MM.1S (cell line): ENCODE measurements around the gene USP25.

Experiments used
- DNase-seq: peaks from one replicate; pipeline ENCODE4 v3.0.0-alpha.2; 2015
- H2AFZ ChIP-seq: fragments of 300-600 bp; sonication (generic); 2 replicates; pipeline ENCODE4 v1.6.0; 2016; ENCODE audit warnings: antibody characterized with exemption, low read length
- H3F3A ChIP-seq: fragments of 300-600 bp; sonication (generic); 2 replicates; pipeline ENCODE4 v1.6.1; 2016; ENCODE audit warnings: mild to moderate bottlenecking, antibody characterized with exemption, low read length, moderate library complexity, mixed read lengths; ENCODE audit not compliant: insufficient read depth
- H3K27ac ChIP-seq: fragments of 300-600 bp; sonication (generic); 2 replicates; pipeline ENCODE4 v1.5.1; 2016; ENCODE audit warnings: mild to moderate bottlenecking, low read length
- H3K27me3 ChIP-seq: fragments of 300-600 bp; sonication (generic); replicated peaks from 2 replicates; pipeline ENCODE4 v1.6.0; 2016; ENCODE audit warnings: low read length; ENCODE audit not compliant: insufficient read depth
- H3K36me3 ChIP-seq: fragments of 300-600 bp; sonication (generic); replicated peaks from 2 replicates; pipeline ENCODE4 v1.6.1; 2016; ENCODE audit warnings: mild to moderate bottlenecking, low read length, mixed read lengths; ENCODE audit not compliant: insufficient read depth
- H3K4me1 ChIP-seq: fragments of 300-600 bp; sonication (generic); 2 replicates; pipeline ENCODE4 v1.6.1; 2016; ENCODE audit warnings: low read length, mixed read lengths
- H3K4me2 ChIP-seq: fragments of 300-600 bp; sonication (generic); 2 replicates; pipeline ENCODE4 v1.6.0; 2016; ENCODE audit warnings: low read depth, low read length
- H3K4me3 ChIP-seq: fragments of 300-600 bp; sonication (generic); 2 replicates; pipeline ENCODE4 v1.5.1; 2016; ENCODE audit warnings: low read length, mixed read lengths
- H3K79me2 ChIP-seq: fragments of 300-600 bp; sonication (generic); 2 replicates; pipeline ENCODE4 v1.6.1; 2016; ENCODE audit warnings: mixed run types, low read length, mixed read lengths
- H3K9ac ChIP-seq: fragments of 300-600 bp; sonication (generic); 2 replicates; pipeline ENCODE4 v1.6.1; 2016; ENCODE audit warnings: low read length, mixed read lengths
- H3K9me2 ChIP-seq: fragments of 300-600 bp; sonication (generic); replicated peaks from 2 replicates; pipeline ENCODE4 v1.6.1; 2016; ENCODE audit warnings: mild to moderate bottlenecking, low read length, mixed read lengths; ENCODE audit not compliant: insufficient read depth
- H3K9me3 ChIP-seq: fragments of 300-600 bp; sonication (generic); replicated peaks from 2 replicates; pipeline ENCODE4 v1.6.1; 2016; ENCODE audit warnings: mild to moderate bottlenecking, low read length, mixed read lengths; ENCODE audit not compliant: insufficient read depth
- H4K20me1 ChIP-seq: fragments of 300-600 bp; sonication (generic); 2 replicates; pipeline ENCODE4 v1.6.1; 2016; ENCODE audit warnings: mild to moderate bottlenecking, low read length, moderate library complexity, mixed read lengths; ENCODE audit not compliant: insufficient read depth
- CTCF ChIP-seq: fragments of 300-600 bp; sonication (generic); IDR thresholded peaks from 2 replicates; pipeline ENCODE4 v1.5.1; 2016; ENCODE audit warnings: antibody characterized with exemption, low read length, mixed read lengths
- EZH2 ChIP-seq: fragments of 300-600 bp; sonication (generic); optimal IDR thresholded peaks from 2 replicates; pipeline ENCODE3; 2017; ENCODE audit warnings: low read depth, mild to moderate bottlenecking, antibody characterized with exemption, low read length, mixed read lengths
- EZH2phosphoT487 ChIP-seq: fragments of 300-600 bp; sonication (generic); IDR thresholded peaks from 2 replicates; pipeline ENCODE4 v1.6.1; 2018; ENCODE audit warnings: antibody characterized with exemption, low read length

The USP25 gene

GRCh38 chr21:15841856-15842564 is 112.2 kb downstream of the USP25 start:
- Histone ChIP-seq H3K9me3 (no peaks in the 10 kb centered on the region), H3K36me3 (no peaks in the 10 kb centered on the region), H3K79me2 (no peaks in the 10 kb centered on the region), H4K20me1 (no peaks in the 10 kb centered on the region), H3F3A (no peaks in the 10 kb centered on the region), H3K4me3 (no peak overlapping the region), H3K4me1 (no peaks in the 10 kb centered on the region), H3K9me2 (no peaks in the 10 kb centered on the region), H3K27ac (no peak overlapping the region), H3K9ac (no peak overlapping the region), H3K4me2 (no peak overlapping the region), H3K27me3 (no peaks in the 10 kb centered on the region), H2AFZ (no peak overlapping the region)
- TF ChIP-seq EZH2phosphoT487 (no peak), CTCF (no peak), EZH2 (no peak)
- DNase-seq: no peak

- Histone ChIP-seq H3K9me3 (no peaks in the 10 kb centered on the region), H3K9ac (no peak overlapping the region), H4K20me1 (no peaks in the 10 kb centered on the region), H3F3A (no peaks in the 10 kb centered on the region), H3K79me2 (no peaks in the 10 kb centered on the region), H3K4me1 (no peaks in the 10 kb centered on the region), H3K9me2 (no peaks in the 10 kb centered on the region), H3K27me3 (no peaks in the 10 kb centered on the region), H3K4me2 (no peak overlapping the region), H3K27ac (no peak overlapping the region), H3K4me3 (no peak overlapping the region), H3K36me3 (no peaks in the 10 kb centered on the region), H2AFZ (no peak overlapping the region)
- no peak for TF ChIP-seq EZH2phosphoT487
- no peak for TF ChIP-seq EZH2
- no peak for TF ChIP-seq CTCF
- DNase-seq: no peak
These were observed 112.7 kb downstream of the USP25 start for GRCh38 chr21:15842565-15842880.

GRCh38 chr21:15843766-15844165 is 114.0 kb downstream of the USP25 start:
- no peak overlapping the region for H2AFZ ChIP-seq
- H3K4me1 ChIP-seq: no peaks in the 10 kb centered on the region
- no peak for TF ChIP-seq EZH2phosphoT487
- TF ChIP-seq EZH2: no peak
- TF ChIP-seq CTCF: no peak
- no peaks in the 10 kb centered on the region for H4K20me1 ChIP-seq
- no peaks in the 10 kb centered on the region for H3F3A ChIP-seq
- DNase-seq: no peak
- H3K36me3 ChIP-seq: no peaks in the 10 kb centered on the region
- H3K4me3 ChIP-seq: no peak overlapping the region
- H3K9ac ChIP-seq: no peak overlapping the region
- no peaks in the 10 kb centered on the region for H3K79me2 ChIP-seq
- no peak overlapping the region for H3K27ac ChIP-seq
- no peaks in the 10 kb centered on the region for H3K27me3 ChIP-seq
- H3K9me2 ChIP-seq: no peaks in the 10 kb centered on the region
- no peaks in the 10 kb centered on the region for H3K9me3 ChIP-seq
- no peak overlapping the region for H3K4me2 ChIP-seq
